Measurements from ENCODE around the gene CD40LG. TPM values are rescaled to one million over a fixed set of nuclear protein-coding genes. Genes with fewer than 3 reads are reported as not detected.

CD40LG gene
- under 1 TPM in 2 of 4 donors, not detected in 2; 0.15 to 0.40 TPM for total RNA-seq

GRCh38 chrX:136647677-136648360, at the start of gene CD40LG:
CD40LG (plus strand) TSS chrX:136648158; CDS start chrX:136648249, 91 bp downstream.
- no peaks in the 10 kb centered on the region for H3K36me3 ChIP-seq
- H3K4me3 ChIP-seq: no peak within 1 kb of the TSS
- no peak within 1 kb of the TSS for H3K27ac ChIP-seq
- ATAC-seq: no peak
- H3K9me3 ChIP-seq: no peaks in the 10 kb centered on the region
- H3K27me3 ChIP-seq: no peaks in the 10 kb centered on the region
- TF ChIP-seq CTCF (IDR thresholded peaks at IDR 0.05): no peak
- TF ChIP-seq POLR2A (IDR thresholded peaks at IDR 0.05): no peak
- TF ChIP-seq EP300 (IDR thresholded peaks at IDR 0.05): no peak
- no peak for TF ChIP-seq POLR2AphosphoS5 (IDR thresholded peaks at IDR 0.05)
- no peaks in the 10 kb centered on the region for H3K4me1 ChIP-seq
- 73 to 82% methylated on average over 6 to 10 of the region's 10 CpGs for WGBS, 2 donors (ENCODE audit: low coverage in 1 of 2)

- Histone ChIP-seq H3K4me3 (no peak overlapping the region), H3K9me3 (no peaks in the 10 kb centered on the region), H3K27me3 (no peaks in the 10 kb centered on the region), H3K36me3 (no peaks in the 10 kb centered on the region), H3K4me1 (no peaks in the 10 kb centered on the region), H3K27ac (no peak overlapping the region)
- TF ChIP-seq EP300 (IDR thresholded peaks at IDR 0.05): no peak
- TF ChIP-seq CTCF (IDR thresholded peaks at IDR 0.05): no peak
- TF ChIP-seq POLR2A (IDR thresholded peaks at IDR 0.05): no peak
- no peak for TF ChIP-seq POLR2AphosphoS5 (IDR thresholded peaks at IDR 0.05)
- ATAC-seq: no peak
- 80 to 92% methylated on average over 2 to 5 of the region's 8 CpGs for WGBS, 2 donors (ENCODE audit: low coverage in 1 of 2)
Measured at GRCh38 chrX:136598631-136599030, 49.3 kb upstream of the CD40LG start.

GRCh38 chrX:136600059-136600458, 47.9 kb upstream of the CD40LG start:
- TF ChIP-seq CTCF (IDR thresholded peaks at IDR 0.05): no peak
- TF ChIP-seq POLR2AphosphoS5 (IDR thresholded peaks at IDR 0.05): no peak
- TF ChIP-seq POLR2A (IDR thresholded peaks at IDR 0.05): no peak
- TF ChIP-seq EP300 (IDR thresholded peaks at IDR 0.05): no peak
- no peaks in the 10 kb centered on the region for H3K36me3 ChIP-seq
- ATAC-seq: no peak

GRCh38 chrX:136607236-136607635, 40.7 kb upstream of the CD40LG start:
- no peaks in the 10 kb centered on the region for H3K27me3 ChIP-seq
- no peaks in the 10 kb centered on the region for H3K36me3 ChIP-seq
- 38 to 54% methylated on average over 1 to 3 of the region's 3 CpGs for WGBS, 2 donors (ENCODE audit: low coverage in 1 of 2)
- H3K4me1 ChIP-seq: no peaks in the 10 kb centered on the region
- ATAC-seq: no peak
- no peaks in the 10 kb centered on the region for H3K9me3 ChIP-seq
- no peak overlapping the region for H3K4me3 ChIP-seq
- no peak for TF ChIP-seq POLR2A (IDR thresholded peaks at IDR 0.05)
- no peak for TF ChIP-seq POLR2AphosphoS5 (IDR thresholded peaks at IDR 0.05)
- no peak for TF ChIP-seq EP300 (IDR thresholded peaks at IDR 0.05)
- no peak for TF ChIP-seq CTCF (IDR thresholded peaks at IDR 0.05)
- no peak overlapping the region for H3K27ac ChIP-seq

More at GRCh38 chrX:136600059-136600458, 47.9 kb upstream of the CD40LG start:
- no peak overlapping the region for H3K27ac ChIP-seq
- no peaks in the 10 kb centered on the region for H3K4me1 ChIP-seq
- no peaks in the 10 kb centered on the region for H3K9me3 ChIP-seq
- 86% methylated on average over 1 of the region's 1 CpG; no CpG with 5 or more reads in 1 of the 2 donors for WGBS, 2 donors (ENCODE audit: low coverage in 1 of 2)
- H3K27me3 ChIP-seq: no peaks in the 10 kb centered on the region
- no peak overlapping the region for H3K4me3 ChIP-seq

GRCh38 chrX:136608295-136608933, 39.5 kb upstream of the CD40LG start:
- Histone ChIP-seq H3K36me3 (no peaks in the 10 kb centered on the region), H3K27ac (no peak overlapping the region), H3K4me1 (no peaks in the 10 kb centered on the region), H3K9me3 (no peaks in the 10 kb centered on the region), H3K27me3 (no peaks in the 10 kb centered on the region), H3K4me3 (no peak overlapping the region)
- no peak for ATAC-seq
- TF ChIP-seq CTCF (IDR thresholded peaks at IDR 0.05): no peak
- TF ChIP-seq POLR2A (IDR thresholded peaks at IDR 0.05): no peak
- no peak for TF ChIP-seq POLR2AphosphoS5 (IDR thresholded peaks at IDR 0.05)
- TF ChIP-seq EP300 (IDR thresholded peaks at IDR 0.05): no peak
- 43 to 52% methylated on average over 4 to 5 of the region's 10 CpGs for WGBS, 2 donors (ENCODE audit: low coverage in 1 of 2)

Data from gastroesophageal sphincter (tissue), 4 donors.